HG03571 (cell line): ENCODE measurements around the gene TMEM45A.
"Not testable (repeated sequence)": the region's sequence is repeated elsewhere in the genome, so short reads cannot be mapped to it uniquely, and the experiment has no call there.

Source experiments
- ATAC-seq: cut with Tn5 transposase; IDR thresholded peaks from one replicate; pipeline ENCODE4 v1.9.1; 2021; ENCODE audit not compliant: unreplicated experiment

TMEM45A gene

GRCh38 chr3:100563652-100564211 is 71.3 kb downstream of the TMEM45A start:
- no peak for ATAC-seq

DNA sequence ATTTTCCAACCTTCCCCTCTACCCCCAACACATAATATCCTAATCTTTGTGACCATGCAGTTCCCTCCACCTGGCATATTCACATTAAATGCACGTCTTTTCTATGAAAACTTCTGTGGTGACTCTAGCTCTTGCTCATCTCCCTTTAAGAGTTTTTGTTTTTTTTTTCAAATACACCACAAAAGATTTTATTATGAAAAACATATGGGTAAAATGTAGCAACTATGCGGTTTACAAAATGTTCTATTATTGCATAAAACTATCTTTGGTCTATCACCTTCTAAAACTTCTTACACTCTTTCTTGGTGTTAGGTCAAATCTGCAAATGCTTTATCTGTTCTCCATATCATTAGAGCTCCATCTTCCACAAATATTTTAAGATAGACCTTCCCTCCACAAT is 78.4 kb downstream of the TMEM45A start:
- no peak for ATAC-seq

GRCh38 chr3:100574536-100574935 is 82.1 kb downstream of the TMEM45A start:
- ATAC-seq: no peak

GRCh38 chr3:100575704-100576103 is 83.3 kb downstream of the TMEM45A start:
- no peak for ATAC-seq

- ATAC-seq: no peak
These were observed 85.1 kb downstream of the TMEM45A start for GRCh38 chr3:100577382-100578008.

DNA sequence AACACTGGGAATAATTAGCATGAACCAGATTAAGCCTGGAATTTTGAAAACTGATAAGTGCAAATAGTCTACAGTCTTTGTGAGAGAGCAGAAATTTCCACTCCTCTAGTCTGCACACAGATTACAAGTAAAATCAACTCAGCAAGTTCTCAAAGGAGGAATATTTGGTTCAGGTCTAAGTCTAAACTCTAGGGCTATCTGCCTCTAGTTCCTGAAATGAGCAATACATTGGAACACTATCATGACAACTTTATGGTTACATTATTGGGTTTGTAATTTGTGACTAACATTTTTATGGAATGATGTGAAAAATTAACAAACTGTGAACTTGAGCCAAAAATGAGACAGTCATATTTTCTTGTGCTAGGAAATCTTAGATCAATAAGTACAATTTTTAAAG is 86.2 kb downstream of the TMEM45A start:
- ATAC-seq: no peak

- no peak for ATAC-seq
These were observed 87.7 kb downstream of the TMEM45A start for GRCh38 chr3:100580147-100580546.

DNA sequence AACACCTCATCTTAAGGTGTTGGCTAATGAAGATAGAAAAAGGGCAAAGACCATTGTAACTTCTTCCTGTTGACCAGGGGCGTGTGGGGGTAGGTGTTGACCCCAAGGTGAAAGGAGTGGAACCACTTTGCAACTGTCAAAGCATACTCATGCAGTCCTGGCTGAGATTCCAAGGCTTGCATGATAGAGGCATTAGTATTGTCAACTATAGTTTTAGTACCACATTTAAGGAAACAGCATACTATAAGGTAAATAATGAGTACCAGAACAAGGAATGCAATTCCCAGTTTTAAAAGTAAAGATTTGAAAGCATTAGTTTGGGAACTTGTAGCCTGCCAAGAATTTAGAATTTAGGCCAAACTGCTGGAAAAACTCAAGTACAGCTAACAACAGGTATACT is 89.2 kb downstream of the TMEM45A start:
- ATAC-seq: no peak

DNA sequence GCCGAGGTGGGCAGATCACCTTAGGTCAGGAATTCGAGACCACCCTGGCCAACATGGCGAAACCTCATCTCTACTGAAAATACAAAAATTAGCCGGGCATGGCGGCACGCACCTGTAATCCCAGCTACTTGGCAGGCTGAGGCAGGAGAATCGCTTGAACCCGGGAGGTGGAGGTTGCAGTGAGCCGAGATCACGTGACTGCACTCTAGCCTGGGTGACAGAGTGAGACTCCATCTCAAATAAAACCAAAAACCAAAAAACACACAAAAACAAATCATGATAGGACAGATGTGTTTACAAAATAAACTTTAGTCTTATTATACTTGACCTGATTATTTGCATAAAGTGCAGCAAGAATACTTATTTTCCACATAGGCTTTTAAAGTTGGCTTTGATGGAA is 89.7 kb downstream of the TMEM45A start:
- ATAC-seq: not testable (repeated sequence)

DNA sequence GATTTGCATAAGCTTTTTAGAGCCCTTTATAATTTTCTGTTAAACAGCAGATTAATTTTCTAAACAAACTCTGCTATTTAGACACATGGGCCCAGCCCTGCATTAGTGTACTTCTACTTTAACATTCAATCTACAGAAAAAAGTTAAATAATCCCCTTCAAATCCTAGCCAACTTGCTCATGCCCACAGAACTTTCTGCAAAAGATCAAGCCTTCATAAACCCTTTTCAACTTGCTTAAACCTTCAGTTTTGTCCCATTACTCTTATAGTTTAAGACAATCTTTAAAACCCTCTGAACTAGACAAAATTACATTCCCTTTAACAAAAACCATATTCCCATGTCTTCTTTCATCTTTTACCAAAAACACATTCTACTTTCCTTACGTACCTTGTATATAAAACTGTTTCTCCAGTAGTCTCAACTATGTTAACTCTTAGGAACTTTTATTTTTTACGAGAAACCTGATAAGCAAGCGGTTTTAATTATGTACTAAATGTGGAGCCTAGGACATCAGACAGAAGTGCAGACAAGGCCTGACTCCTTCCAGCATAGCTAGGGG is 91.8 kb downstream of the TMEM45A start:
- ATAC-seq: no peak

DNA sequence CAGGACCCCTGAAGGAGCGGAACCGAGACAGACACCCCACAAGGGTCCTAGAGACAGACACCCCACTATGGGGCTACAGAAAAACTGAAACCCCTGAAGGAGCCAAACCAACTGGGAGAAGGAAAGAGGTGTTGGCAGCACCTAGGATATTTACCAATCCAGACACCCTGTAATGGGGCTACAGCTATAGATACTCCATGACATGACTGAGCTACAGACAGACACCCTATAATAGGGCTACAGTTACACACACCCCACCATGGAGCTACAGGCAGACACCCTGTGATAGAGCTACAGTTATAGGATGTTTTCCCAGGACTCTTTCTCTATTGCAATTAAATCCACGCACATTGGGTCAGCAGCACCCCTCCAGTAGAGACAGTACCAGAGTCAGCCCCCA is 94.4 kb downstream of the TMEM45A start:
- ATAC-seq: no peak

DNA sequence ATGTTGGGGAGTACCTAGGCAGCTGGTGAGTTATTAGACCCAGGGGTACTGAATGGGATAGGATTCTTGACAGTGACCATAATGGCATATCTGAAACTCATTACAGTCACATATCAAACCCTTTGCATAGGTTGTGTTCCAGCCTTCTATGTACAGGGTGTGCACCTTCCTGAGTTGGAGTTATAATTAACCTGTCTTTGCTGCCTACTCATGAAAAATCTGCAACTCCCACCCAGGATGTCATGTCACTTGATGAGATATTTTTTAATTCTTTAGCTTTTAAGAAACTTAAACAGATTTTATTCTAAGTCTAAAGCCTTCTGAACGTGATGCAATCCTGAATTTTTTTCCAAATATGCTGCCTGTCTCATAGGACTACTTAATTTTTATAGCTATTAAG is 95.8 kb downstream of the TMEM45A start:
- ATAC-seq: no peak

GRCh38 chr3:100590114-100590839 is 97.9 kb downstream of the TMEM45A start:
- ATAC-seq: peak; percentile 79

DNA sequence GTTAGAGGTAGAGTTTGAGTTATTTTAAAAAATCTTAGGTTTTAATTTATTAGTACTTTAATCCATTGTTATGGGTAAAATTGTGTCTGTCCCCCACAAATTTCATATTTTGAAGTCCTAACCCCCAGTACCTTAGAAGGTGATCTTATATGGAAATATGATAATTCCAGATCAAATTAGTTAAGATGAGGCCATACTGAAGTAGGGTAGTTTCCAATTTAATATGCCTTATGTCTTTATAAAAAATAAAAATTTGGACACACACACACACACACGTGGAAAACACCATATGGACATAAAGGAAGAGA is 98.4 kb downstream of the TMEM45A start:
- no peak for ATAC-seq

DNA sequence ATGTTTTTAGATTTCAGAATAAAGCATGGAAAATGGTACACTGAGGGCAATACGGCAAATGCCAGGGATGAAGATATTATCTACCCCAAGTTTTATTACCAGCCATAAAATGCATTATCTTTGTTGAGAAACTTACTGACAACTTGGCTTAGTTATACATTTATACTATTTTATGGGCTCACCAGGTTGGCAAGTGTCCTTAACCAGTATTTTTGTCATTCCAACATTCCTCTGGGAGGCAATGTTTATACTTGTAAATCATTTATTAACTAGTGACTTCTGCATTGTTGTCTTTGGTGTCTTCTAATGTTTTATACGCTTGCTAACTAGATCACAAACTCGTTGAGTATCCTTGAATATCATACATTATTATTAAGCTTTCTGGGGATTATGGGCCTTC is 99.0 kb downstream of the TMEM45A start:
- no peak for ATAC-seq

DNA sequence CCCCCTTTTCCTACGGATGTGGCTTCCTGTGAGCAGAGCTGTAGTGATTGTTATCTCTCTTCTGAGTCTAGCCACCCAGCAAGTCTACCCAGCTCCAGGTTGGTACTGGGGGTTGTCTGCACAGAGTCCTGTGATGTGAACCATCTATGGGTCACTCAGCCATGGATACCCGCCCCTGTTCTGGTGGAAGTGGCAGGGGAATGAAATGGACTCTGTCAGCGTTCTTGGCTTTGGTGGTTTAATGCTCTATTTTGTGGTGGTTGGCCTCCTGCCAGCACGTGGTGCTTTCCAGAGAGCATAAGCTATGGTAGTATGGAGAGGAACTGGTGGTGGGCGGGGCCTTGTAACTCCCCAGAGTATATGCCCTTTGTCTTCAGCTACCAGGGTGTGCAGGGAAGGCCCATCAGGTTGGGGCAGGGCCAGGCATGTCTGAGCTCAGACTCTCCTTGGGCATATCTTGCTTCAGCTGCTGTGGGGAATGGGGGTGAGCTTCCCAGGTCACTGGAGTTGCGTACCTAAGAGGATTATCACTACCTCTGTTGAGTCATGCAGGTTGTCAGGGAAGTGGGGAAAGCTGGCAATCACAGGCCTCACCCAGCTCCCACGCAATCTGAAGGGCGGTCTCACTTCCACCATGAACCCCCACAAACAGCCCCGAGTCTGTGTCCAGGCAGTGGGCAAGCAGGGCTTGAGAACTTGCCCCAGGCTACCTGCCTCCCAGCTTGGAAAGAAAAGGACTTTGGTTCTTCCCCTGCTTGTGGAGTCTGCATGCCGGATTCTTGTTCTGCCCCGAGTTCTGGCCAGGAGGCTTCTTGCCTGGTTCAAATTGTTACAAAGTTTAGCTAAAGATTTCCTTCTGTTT is 108.0 kb downstream of the TMEM45A start:
- no peak for ATAC-seq

DNA sequence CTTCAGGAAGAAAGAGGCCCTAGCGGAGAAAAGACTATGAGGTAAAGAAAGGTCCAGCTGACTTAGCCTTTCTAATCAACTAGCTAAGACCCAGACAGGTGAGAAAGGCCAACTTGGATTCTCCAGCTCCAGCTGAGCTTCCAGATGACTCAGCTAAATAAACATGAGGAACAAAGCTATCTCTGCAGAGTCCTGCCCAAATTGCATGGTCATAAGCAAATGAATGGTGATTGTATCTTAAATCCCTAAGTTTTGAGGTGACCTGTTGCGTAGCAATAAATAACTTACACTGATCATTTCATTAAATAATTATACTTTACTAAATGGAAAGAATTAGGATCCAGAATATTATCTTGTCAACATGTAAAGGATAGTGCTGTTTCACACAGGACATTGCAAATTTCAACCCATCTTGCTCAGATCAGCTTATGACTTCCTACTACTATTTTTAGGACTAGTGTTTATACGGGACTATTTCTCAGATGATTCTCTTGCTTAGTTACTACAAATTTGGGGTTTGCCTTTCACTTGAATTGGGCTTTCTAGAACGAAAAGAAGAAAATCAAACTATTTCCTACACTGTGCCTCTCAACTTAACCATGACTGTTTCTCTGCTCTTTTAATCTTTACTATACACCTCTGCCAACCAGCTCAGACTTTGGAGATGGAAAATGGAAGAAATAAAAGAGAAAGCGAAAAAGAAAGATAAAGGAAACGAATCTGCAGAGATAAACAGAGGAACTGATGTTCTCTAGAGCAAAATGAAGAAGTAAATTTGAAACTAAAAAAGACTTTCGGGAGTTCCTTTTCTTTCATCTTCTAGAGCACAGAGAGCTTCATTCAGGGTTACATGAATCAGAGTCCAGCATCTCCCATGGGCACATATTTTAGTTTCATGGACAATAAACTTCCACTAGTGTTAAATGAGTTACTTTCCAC is 110.4 kb downstream of the TMEM45A start:
- no peak for ATAC-seq

- no peak for ATAC-seq
These were observed 111.0 kb downstream of the TMEM45A start for GRCh38 chr3:100603469-100603868.

- ATAC-seq: no peak
These were observed 112.9 kb downstream of the TMEM45A start for GRCh38 chr3:100605358-100605757.

DNA sequence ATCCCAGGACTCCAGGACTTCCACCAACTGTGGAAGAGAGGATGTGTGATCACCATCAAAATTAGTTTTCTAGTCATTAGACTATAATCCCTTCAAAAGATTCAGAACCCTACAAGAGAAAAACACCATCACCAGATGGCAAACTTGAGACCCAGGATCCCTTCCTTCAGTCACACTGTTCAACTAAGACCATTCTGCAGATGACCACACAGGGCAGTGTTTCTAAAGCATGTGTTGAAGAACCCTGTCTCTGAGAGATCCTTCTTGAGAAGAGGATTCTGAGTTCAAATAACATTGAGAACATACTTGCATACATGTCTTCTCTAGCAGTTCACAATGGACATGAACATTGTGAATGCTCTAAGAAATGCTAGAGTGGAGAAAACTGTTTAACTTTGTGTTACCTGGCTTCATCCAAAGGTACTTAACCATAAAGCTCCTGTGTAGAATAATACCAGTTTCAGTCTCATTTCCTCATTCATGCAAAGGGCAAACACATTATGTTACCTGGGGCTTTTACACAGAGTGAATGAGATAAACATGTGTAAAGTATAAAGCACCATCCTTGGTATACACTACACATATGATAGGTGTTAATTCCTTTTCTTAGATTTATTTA is 114.6 kb downstream of the TMEM45A start:
- peak; percentile 77 for ATAC-seq
